ENCODE data around the gene TDRD7.

- no peak for TF ChIP-seq POLR2AphosphoS5 (IDR thresholded peaks at IDR 0.05)
- no peak for TF ChIP-seq POLR2A (IDR thresholded peaks at IDR 0.05)
Measured at GRCh38 chr9:97368964-97369363, 42.9 kb upstream of the TDRD7 start.

Measured in prostate gland (tissue), 1 donor.